H9 (cell line): ENCODE measurements around the gene GATA6. TPM values are rescaled to one million over a fixed set of nuclear protein-coding genes. Genes with fewer than 3 reads are reported as not detected.

Experiments used
- DNase-seq: peaks from one replicate; pipeline ENCODE4 v3.0.0-alpha.2; 2017
- H2AFZ ChIP-seq: one replicate; pipeline ENCODE4 v1.6.1; 2013; ENCODE audit warnings: mild to moderate bottlenecking, low read length, control low read depth, moderate library complexity
- H2AK5ac ChIP-seq: 2 replicates; pipeline ENCODE4 v1.6.1; 2013; ENCODE audit warnings: low read length, control low read depth, mixed read lengths; ENCODE audit not compliant: insufficient read length
- H2BK120ac ChIP-seq: one replicate; pipeline ENCODE4 v1.6.1; 2013; ENCODE audit warnings: low read depth, mild to moderate bottlenecking, low read length, control low read depth, inconsistent platforms; ENCODE audit not compliant: poor library complexity, severe bottlenecking
- H2BK12ac ChIP-seq: 2 replicates; pipeline ENCODE4 v1.6.1; 2013; ENCODE audit warnings: low read length, control low read depth, mixed read lengths, low read depth; ENCODE audit not compliant: insufficient read length
- H2BK15ac ChIP-seq: 2 replicates; pipeline ENCODE4 v1.6.1; 2013; ENCODE audit warnings: low read depth, low read length, control low read depth
- H2BK20ac ChIP-seq: one replicate; pipeline ENCODE4 v1.6.1; 2013; ENCODE audit warnings: low read depth, mild to moderate bottlenecking, low read length, control low read depth, inconsistent platforms; ENCODE audit not compliant: poor library complexity, severe bottlenecking
- H2BK5ac ChIP-seq: 2 replicates; pipeline ENCODE4 v1.6.1; 2013; ENCODE audit warnings: low read length, control low read depth, mixed read lengths; ENCODE audit not compliant: insufficient read length
- H3K14ac ChIP-seq: 2 replicates; pipeline ENCODE4 v1.6.1; 2013; ENCODE audit warnings: low read length, control low read depth; ENCODE audit not compliant: insufficient read depth
- H3K18ac ChIP-seq: 2 replicates; pipeline ENCODE4 v1.6.1; 2013; ENCODE audit warnings: low read depth, mild to moderate bottlenecking, mixed read lengths, low read length, control low read depth; ENCODE audit not compliant: insufficient read length
- H3K23ac ChIP-seq: 2 replicates; pipeline ENCODE4 v1.6.1; 2013; ENCODE audit warnings: low read length, control low read depth, mixed read lengths, low read depth; ENCODE audit not compliant: insufficient read length
- H3K23me2 ChIP-seq: 2 replicates; pipeline ENCODE4 v1.6.1; 2013; ENCODE audit warnings: low read depth, mild to moderate bottlenecking, mixed read lengths, low read length, control low read depth; ENCODE audit not compliant: insufficient read length, poor library complexity, severe bottlenecking
- H3K27ac ChIP-seq: 2 replicates; pipeline ENCODE4 v1.5.1; 2013; ENCODE audit warnings: low read length, control low read depth, mixed read lengths, low read depth; ENCODE audit not compliant: insufficient read length
- H3K27me3 ChIP-seq: 2 replicates; pipeline ENCODE4 v1.6.1; 2013; ENCODE audit warnings: low read length, control low read depth, inconsistent platforms; ENCODE audit not compliant: insufficient read depth
- H3K4ac ChIP-seq: 2 replicates; pipeline ENCODE4 v1.6.1; 2013; ENCODE audit warnings: low read depth, mild to moderate bottlenecking, control low read depth, inconsistent platforms, low read length, moderate library complexity
- H3K4me1 ChIP-seq: 2 replicates; pipeline ENCODE4 v1.6.1; 2013; ENCODE audit warnings: low read length, control low read depth, inconsistent platforms; ENCODE audit not compliant: insufficient read depth
- H3K4me2 ChIP-seq: 2 replicates; pipeline ENCODE4 v1.6.1; 2013; ENCODE audit warnings: low read length, control low read depth, mixed read lengths; ENCODE audit not compliant: insufficient read length, insufficient read depth
- H3K56ac ChIP-seq: 2 replicates; pipeline ENCODE4 v1.6.1; 2013; ENCODE audit warnings: low read depth, mild to moderate bottlenecking, mixed read lengths, low read length, control low read depth; ENCODE audit not compliant: insufficient read length
- H3K79me1 ChIP-seq: 2 replicates; pipeline ENCODE4 v1.6.1; 2013; ENCODE audit warnings: low read depth, mild to moderate bottlenecking, moderate library complexity, low read length, control low read depth, inconsistent platforms; ENCODE audit not compliant: insufficient read depth, poor library complexity, severe bottlenecking
- H3K79me2 ChIP-seq: 2 replicates; pipeline ENCODE4 v1.6.1; 2013; ENCODE audit warnings: low read length, control low read depth, inconsistent platforms; ENCODE audit not compliant: insufficient read depth
- H3K9ac ChIP-seq: 2 replicates; pipeline ENCODE4 v1.6.1; 2013; ENCODE audit warnings: low read length, control low read depth, mixed read lengths; ENCODE audit not compliant: insufficient read length; ENCODE audit errors: extremely low read depth
- H3K9me3 ChIP-seq: one replicate; pipeline ENCODE4 v1.6.1; 2013; ENCODE audit warnings: low read depth, low read length, inconsistent platforms; ENCODE audit not compliant: control insufficient read depth
- H3T11ph ChIP-seq: one replicate; pipeline ENCODE4 v1.6.1; 2013; ENCODE audit warnings: mild to moderate bottlenecking, low read length, control low read depth, inconsistent platforms
- H4K20me1 ChIP-seq: one replicate; pipeline ENCODE4 v1.6.1; 2013; ENCODE audit not compliant: control insufficient read depth, insufficient read length, insufficient read depth
- H4K5ac ChIP-seq: 2 replicates; pipeline ENCODE4 v1.6.1; 2013; ENCODE audit warnings: low read depth, mild to moderate bottlenecking, mixed read lengths, low read length, control low read depth; ENCODE audit not compliant: insufficient read length
- H4K8ac ChIP-seq: replicated peaks from 2 replicates; pipeline ENCODE4 v1.6.1; 2013; ENCODE audit warnings: low read length, control low read depth, mixed read lengths, low read depth; ENCODE audit not compliant: insufficient read length
- H4K91ac ChIP-seq: 2 replicates; pipeline ENCODE4 v1.6.1; 2013; ENCODE audit warnings: low read depth, mild to moderate bottlenecking, moderate library complexity, mixed read lengths, low read length, control low read depth; ENCODE audit not compliant: insufficient read length
- H3K27ac Mint-ChIP-seq, 3 experiments: 2 replicates in 2 of 3; 3 replicates in 1 of 3; pipeline ENCODE4 v1.8.0; 2020 to 2021; ENCODE audit warnings: mixed read lengths in 3 of 3, mild to moderate bottlenecking in 1 of 3, moderate library complexity in 1 of 3
- H3K27me3 Mint-ChIP-seq: 2 replicates; pipeline ENCODE4 v1.8.0; 2021; ENCODE audit warnings: low read depth, mild to moderate bottlenecking, moderate library complexity, mixed read lengths
- H3K36me3 Mint-ChIP-seq, 3 experiments: 2 replicates in 2 of 3; 3 replicates in 1 of 3; pipeline ENCODE4 v1.8.0; 2020 to 2021; ENCODE audit warnings: low read depth in 3 of 3, mixed read lengths in 3 of 3; ENCODE audit not compliant: insufficient read depth in 1 of 3
- H3K4me1 Mint-ChIP-seq, 2 experiments: 2 replicates each; pipeline ENCODE4 v1.8.0; 2020; ENCODE audit warnings: mixed read lengths in 2 of 2
- H3K4me3 Mint-ChIP-seq, 2 experiments: 2 replicates in 1 of 2; 3 replicates in 1 of 2; pipeline ENCODE4 v1.8.0; 2020 to 2021; ENCODE audit warnings: mild to moderate bottlenecking in 2 of 2, mixed read lengths in 2 of 2, moderate library complexity in 1 of 2
- H3K9me3 Mint-ChIP-seq, 2 experiments: 2 replicates in 1 of 2; 3 replicates in 1 of 2; pipeline ENCODE4 v1.8.0; 2020; ENCODE audit warnings: mild to moderate bottlenecking in 2 of 2, mixed read lengths in 2 of 2, moderate library complexity in 1 of 2
- CTCF ChIP-seq: fragments of 200-600 bp; sonication (generic); conservative IDR thresholded peaks from 3 replicates; pipeline ENCODE4 v1.8.0; 2021; ENCODE audit warnings: antibody characterized with exemption, mild to moderate bottlenecking
- WGBS: extraction: QIAGEN DNeasy Blood & Tissue Kit; methylation state at CpG from one replicate; pipeline ENCODE4 v1.1.7; 2013; ENCODE audit warnings: missing lambda C conversion rate, low lambda C conversion rate, mixed read lengths; ENCODE audit not compliant: insufficient read length; ENCODE audit errors: extremely low coverage; 5-methylcytosine and 5-hydroxymethylcytosine counted together
- total RNA-seq: library from RNA; stranded (reverse); gene quantifications from 2 replicates; pipeline ENCODE4 v1.2.1, GENCODE V29; 2021

Gene GATA6
- total RNA-seq, 1 experiment from 2014 or later = not detected

- no peaks in the 10 kb centered on the region for H3K79me2 ChIP-seq
- no peak overlapping the region for H3T11ph ChIP-seq
- no peak overlapping the region for H2BK20ac ChIP-seq
- H3K23ac ChIP-seq = no peak overlapping the region
- H3K36me3 Mint-ChIP-seq = no peaks in the 10 kb centered on the region
- no peak overlapping the region for H3K4me2 ChIP-seq
- H4K5ac ChIP-seq = no peak overlapping the region
- no peaks in the 10 kb centered on the region; a peak in 1 of 5 replicates for H3K9me3 Mint-ChIP-seq
- no peaks in the 10 kb centered on the region for H3K23me2 ChIP-seq
- no peak overlapping the region for H2BK15ac ChIP-seq
- H3K4ac ChIP-seq = no peak overlapping the region
- no peak for TF ChIP-seq CTCF
- no peaks in the 10 kb centered on the region for H4K20me1 ChIP-seq
- H3K79me1 ChIP-seq = no peaks in the 10 kb centered on the region
- no peaks in the 10 kb centered on the region for H3K4me1 ChIP-seq
- H4K8ac ChIP-seq = no peak overlapping the region
- no peak overlapping the region for H4K91ac ChIP-seq
- H2AK5ac ChIP-seq = no peak overlapping the region
- H3K27me3 Mint-ChIP-seq = peaks cover 13% of the 10 kb centered on the region
- H3K18ac ChIP-seq = no peak overlapping the region
- H2BK5ac ChIP-seq = no peak overlapping the region
- peaks cover 2 to 3% of the 10 kb centered on the region in 2 experiments; a peak in 3 of 4 replicates for H3K4me1 Mint-ChIP-seq
- H3K56ac ChIP-seq = no peak overlapping the region
- no CpG with 5 or more reads among the region's 8 CpGs for WGBS
- H3K9ac ChIP-seq = no peak overlapping the region
- no peak overlapping the region for H2BK12ac ChIP-seq
- H2BK120ac ChIP-seq = no peak overlapping the region
- no peak for DNase-seq
- H2AFZ ChIP-seq = no peak overlapping the region
- 0 out of 7 replicates have a peak overlapping the region, but pooled peaks of 1 of the 3 experiments have one; percentile 27 for H3K27ac Mint-ChIP-seq
- no peaks in the 10 kb centered on the region for H3K9me3 ChIP-seq
- no peak overlapping the region for H3K14ac ChIP-seq
- no peak overlapping the region for H3K4me3 Mint-ChIP-seq
- no peak overlapping the region for H3K27ac ChIP-seq
- no peaks in the 10 kb centered on the region for H3K27me3 ChIP-seq
These were observed 63.9 kb downstream of the GATA6 start for GRCh38 chr18:22233266-22233665.
